DND-41 (cell line): ENCODE measurements around the gene FGF7.

Experiments
- EZH2 ChIP-seq: IDR thresholded peaks from 3 replicates; pipeline ENCODE4 v1.6.1; 2012; ENCODE audit warnings: borderline replicate concordance, low read depth, mild to moderate bottlenecking, moderate library complexity, low read length, inconsistent platforms; ENCODE audit not compliant: severe bottlenecking
- TF ChIP-seq, protein P1 (sequence below): IDR thresholded peaks from 2 replicates; pipeline ENCODE4 v1.5.1; 2012; ENCODE audit warnings: borderline replicate concordance, low read length, moderate library complexity, mild to moderate bottlenecking; ENCODE audit not compliant: poor library complexity, severe bottlenecking; ENCODE audit errors: extremely low read depth

- TF ChIP-seq, protein P1, sequence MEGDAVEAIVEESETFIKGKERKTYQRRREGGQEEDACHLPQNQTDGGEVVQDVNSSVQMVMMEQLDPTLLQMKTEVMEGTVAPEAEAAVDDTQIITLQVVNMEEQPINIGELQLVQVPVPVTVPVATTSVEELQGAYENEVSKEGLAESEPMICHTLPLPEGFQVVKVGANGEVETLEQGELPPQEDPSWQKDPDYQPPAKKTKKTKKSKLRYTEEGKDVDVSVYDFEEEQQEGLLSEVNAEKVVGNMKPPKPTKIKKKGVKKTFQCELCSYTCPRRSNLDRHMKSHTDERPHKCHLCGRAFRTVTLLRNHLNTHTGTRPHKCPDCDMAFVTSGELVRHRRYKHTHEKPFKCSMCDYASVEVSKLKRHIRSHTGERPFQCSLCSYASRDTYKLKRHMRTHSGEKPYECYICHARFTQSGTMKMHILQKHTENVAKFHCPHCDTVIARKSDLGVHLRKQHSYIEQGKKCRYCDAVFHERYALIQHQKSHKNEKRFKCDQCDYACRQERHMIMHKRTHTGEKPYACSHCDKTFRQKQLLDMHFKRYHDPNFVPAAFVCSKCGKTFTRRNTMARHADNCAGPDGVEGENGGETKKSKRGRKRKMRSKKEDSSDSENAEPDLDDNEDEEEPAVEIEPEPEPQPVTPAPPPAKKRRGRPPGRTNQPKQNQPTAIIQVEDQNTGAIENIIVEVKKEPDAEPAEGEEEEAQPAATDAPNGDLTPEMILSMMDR, result no peak
- no peak for TF ChIP-seq EZH2
These were observed 18.3 kb downstream of the FGF7 start for GRCh38 chr15:49441356-49441755.
